Forelimb muscle (tissue), 1 donor: ENCODE data around the gene SCUBE3. TPM values are rescaled to one million over a fixed set of nuclear protein-coding genes. Genes with fewer than 3 reads are reported as not detected.

Experiments used
- DNase-seq: peaks from one replicate; pipeline ENCODE4 v3.0.0-alpha.2; 2013; ENCODE audit warnings: low read depth
- polyA plus RNA-seq: library from polyadenylated mRNA; unstranded; fragments of 120-200 nt; gene quantifications from one replicate; pipeline ENCODE4 v1.2.1, GENCODE V29; 2013; ENCODE audit not compliant: insufficient read length

SCUBE3 gene
- polyA plus RNA-seq, 1 donor, result 0.82 TPM

DNA sequence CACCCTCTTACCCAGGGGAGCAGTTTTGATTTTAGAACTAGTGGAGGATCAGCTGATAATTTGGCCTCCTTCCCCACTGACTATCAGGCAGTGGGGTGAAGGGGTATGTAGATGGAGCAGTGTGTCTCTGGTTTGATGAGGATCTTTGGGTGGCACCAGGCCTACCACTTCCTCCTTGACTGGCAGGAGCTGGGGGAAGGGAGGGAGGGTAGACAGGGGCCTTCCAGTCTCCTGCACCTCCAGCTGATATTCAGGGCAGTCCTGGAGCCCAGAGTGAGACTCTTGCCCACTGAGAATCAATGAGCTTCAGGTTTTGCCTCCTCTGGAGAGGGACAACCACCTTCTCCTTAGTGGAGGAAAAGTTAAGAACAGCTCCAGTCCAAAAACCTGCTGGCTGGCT is 87.1 kb downstream of the SCUBE3 start:
- no peak for DNase-seq

Other genes with a start within 250 kb of the SCUBE3 start
- 0.27 TPM for gene TCP11, start 72.6 kb upstream of the SCUBE3 start, polyA plus RNA-seq
- gene ZNF76, start 45.8 kb downstream of the SCUBE3 start, polyA plus RNA-seq, result 26.9 TPM
- gene DEF6, start 83.9 kb downstream of the SCUBE3 start, polyA plus RNA-seq, result 4.9 TPM
- gene PPARD, start 128.6 kb downstream of the SCUBE3 start, polyA plus RNA-seq, result 24.2 TPM
- 20.8 TPM for gene FANCE, start 238.4 kb downstream of the SCUBE3 start, polyA plus RNA-seq